Thyroid gland (tissue), 4 donors: Measurements from ENCODE around the gene KRT39.

Experiments
- POLR2A ChIP-seq, 2 donors: fragments of 450-650 bp; IDR thresholded peaks; one replicate each; pipeline ENCODE4 v1.6.1; 2017; ENCODE audit warnings: antibody characterized with exemption in 2 of 2, mild to moderate bottlenecking in 2 of 2, moderate library complexity in 1 of 2
- TF ChIP-seq, protein P1 (sequence below), 6 experiments: fragments of 200-600 bp in 3 of 6; fragments of 450-650 bp in 3 of 6; sonication (generic) in 3 of 6; IDR thresholded peaks; one replicate each; pipeline ENCODE4 v1.5.1; 2016 to 2019; ENCODE audit warnings: antibody characterized with exemption in 6 of 6, mild to moderate bottlenecking in 2 of 6, inconsistent platforms in 1 of 6, moderate library complexity in 1 of 6

DNA sequence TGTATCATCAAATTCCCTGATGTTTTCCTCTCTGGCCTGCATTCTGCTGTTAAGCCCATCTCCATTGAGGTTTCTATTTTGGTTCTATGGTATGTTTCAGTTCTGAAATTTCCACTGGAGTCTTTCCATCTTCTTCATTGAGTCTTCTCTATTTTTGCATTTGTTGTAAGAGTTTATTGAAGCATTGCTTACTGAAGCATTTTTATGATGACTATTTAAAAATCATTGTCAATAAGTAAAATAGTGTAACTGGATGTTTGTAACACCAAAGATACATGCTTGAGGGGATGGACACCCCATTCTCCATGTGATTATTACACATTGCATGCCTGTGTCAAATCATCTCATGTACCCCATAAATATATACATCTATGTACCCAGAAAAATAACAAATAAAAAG lies 8.8 kb upstream of the KRT39 start:
- TF ChIP-seq, protein P1, sequence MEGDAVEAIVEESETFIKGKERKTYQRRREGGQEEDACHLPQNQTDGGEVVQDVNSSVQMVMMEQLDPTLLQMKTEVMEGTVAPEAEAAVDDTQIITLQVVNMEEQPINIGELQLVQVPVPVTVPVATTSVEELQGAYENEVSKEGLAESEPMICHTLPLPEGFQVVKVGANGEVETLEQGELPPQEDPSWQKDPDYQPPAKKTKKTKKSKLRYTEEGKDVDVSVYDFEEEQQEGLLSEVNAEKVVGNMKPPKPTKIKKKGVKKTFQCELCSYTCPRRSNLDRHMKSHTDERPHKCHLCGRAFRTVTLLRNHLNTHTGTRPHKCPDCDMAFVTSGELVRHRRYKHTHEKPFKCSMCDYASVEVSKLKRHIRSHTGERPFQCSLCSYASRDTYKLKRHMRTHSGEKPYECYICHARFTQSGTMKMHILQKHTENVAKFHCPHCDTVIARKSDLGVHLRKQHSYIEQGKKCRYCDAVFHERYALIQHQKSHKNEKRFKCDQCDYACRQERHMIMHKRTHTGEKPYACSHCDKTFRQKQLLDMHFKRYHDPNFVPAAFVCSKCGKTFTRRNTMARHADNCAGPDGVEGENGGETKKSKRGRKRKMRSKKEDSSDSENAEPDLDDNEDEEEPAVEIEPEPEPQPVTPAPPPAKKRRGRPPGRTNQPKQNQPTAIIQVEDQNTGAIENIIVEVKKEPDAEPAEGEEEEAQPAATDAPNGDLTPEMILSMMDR (IDR thresholded peaks at IDR 0.05): no peak
- TF ChIP-seq POLR2A (IDR thresholded peaks at IDR 0.05): no peak
